K562 (cell line): ENCODE measurements around the gene SUPT3H. TPM values are rescaled to one million over a fixed set of nuclear protein-coding genes. Genes with fewer than 3 reads are reported as not detected.

Experiments used
- ATAC-seq: fragments of 200-7000 bp; cut with Tn5 transposase; 3 replicates; pipeline ENCODE4 v1.9.1; 2020; ENCODE audit warnings: moderate library complexity
- BruUV-seq: library from RNA; stranded (reverse); fragments of 400-500 nt; replicated peaks from 2 replicates; lab custom pipeline; 2021; lab: Mats Ljungman, UMichigan
- CTCF ChIA-PET: fragments of 300-600 bp; formaldehyde crosslinking; extraction: SDS; loops from one replicate; lab custom pipeline; 2021; ENCODE audit warnings: low intra/inter-chr PET ratio; lab: Yijun Ruan, JAX
- POLR2A ChIA-PET: fragments of 300-600, 350-650 bp; sonication (Branson Sonifier 250); formaldehyde crosslinking; extraction: SDS; loops from one replicate; lab custom pipeline; 2021; ENCODE audit warnings: antibody characterized with exemption, inconsistent platforms; lab: Yijun Ruan, JAX
- DNase-seq, 4 experiments: peaks; one replicate each; pipeline versions ENCODE4 v3.0.0 to v3.0.0-alpha.2; 2011 to 2018; ENCODE audit warnings: low spot score in 3 of 4, mixed read lengths in 3 of 4; ENCODE audit errors: extremely low read depth in 1 of 4
- FAIRE-seq: peaks from 2 replicates; lab custom pipeline; 2011; peaks lifted over from hg19 to GRCh38; lab: Jason Lieb, UNC
- H2AFZ ChIP-seq: 2 replicates; pipeline ENCODE4 v1.6.0; 2011; ENCODE audit warnings: low read depth, low read length, control low read depth, inconsistent platforms
- H3K27ac ChIP-seq: fragments of 200-600 bp; 3 replicates; pipeline ENCODE4 v1.8.0; 2011; ENCODE audit warnings: low read depth, mild to moderate bottlenecking, control low read depth, inconsistent platforms, low read length, moderate library complexity, mixed read lengths; ENCODE audit errors: extremely low read depth
- H3K27me3 ChIP-seq, 2 experiments: fragments of 300-600 bp in 1 of 2; 2 replicates in 1 of 2; 3 replicates in 1 of 2; pipeline versions ENCODE4 v1.6.0 to v1.8.0; 2011; ENCODE audit warnings: inconsistent platforms in 2 of 2, low read length in 2 of 2, mild to moderate bottlenecking in 1 of 2, mixed read lengths in 1 of 2, moderate library complexity in 1 of 2; ENCODE audit not compliant: control insufficient read depth in 2 of 2, insufficient read depth in 2 of 2
- H3K36me3 ChIP-seq: fragments of 300-600 bp; 3 replicates; pipeline ENCODE4 v1.8.0; 2011; ENCODE audit warnings: mild to moderate bottlenecking, low read length, inconsistent platforms; ENCODE audit not compliant: control insufficient read depth, insufficient read depth
- H3K4me1 ChIP-seq, 2 experiments: fragments of 200-600 bp in 1 of 2; replicated peaks in 1 of 2; 2 replicates in 1 of 2; 3 replicates in 1 of 2; pipeline versions ENCODE4 v1.5.1 to v1.8.0; 2011; ENCODE audit warnings: inconsistent platforms in 2 of 2, low read length in 2 of 2, mild to moderate bottlenecking in 1 of 2, mixed read lengths in 1 of 2, moderate library complexity in 1 of 2; ENCODE audit not compliant: control insufficient read depth in 2 of 2, insufficient read depth in 2 of 2
- H3K4me2 ChIP-seq: 2 replicates; pipeline ENCODE4 v1.6.1; 2011; ENCODE audit warnings: low read length, control low read depth, inconsistent platforms, mixed read lengths; ENCODE audit not compliant: insufficient read depth
- H3K4me3 ChIP-seq: fragments of 200-600 bp; sonication (generic), shearing (Covaris generic); 2 replicates; pipeline ENCODE4 v1.5.1; 2016; ENCODE audit warnings: control low read depth, inconsistent platforms
- H3K79me2 ChIP-seq: fragments of 200-600 bp; 3 replicates; pipeline ENCODE4 v1.8.0; 2011; ENCODE audit warnings: low read length, inconsistent platforms; ENCODE audit not compliant: control insufficient read depth, insufficient read depth
- H3K9ac ChIP-seq, 2 experiments: 2 replicates each; pipeline versions ENCODE4 v1.6.0 to v1.6.1; 2011; ENCODE audit warnings: low read depth in 2 of 2, low read length in 2 of 2, control low read depth in 1 of 2, inconsistent platforms in 1 of 2, mild to moderate bottlenecking in 1 of 2, mixed read lengths in 1 of 2; ENCODE audit not compliant: insufficient read depth in 1 of 2
- H3K9me1 ChIP-seq: one replicate; pipeline ENCODE4 v1.6.0; 2011; ENCODE audit warnings: inconsistent platforms, mild to moderate bottlenecking, low read length, moderate library complexity; ENCODE audit not compliant: control insufficient read depth, insufficient read depth
- H3K9me3 ChIP-seq: replicated peaks from 2 replicates; pipeline ENCODE4 v1.5.1; 2011; ENCODE audit warnings: low read depth, low read length, inconsistent platforms; ENCODE audit not compliant: control insufficient read depth, insufficient read depth
- H4K20me1 ChIP-seq: replicated peaks from 2 replicates; pipeline ENCODE4 v1.6.1; 2011; ENCODE audit warnings: low read length, inconsistent platforms, mixed read lengths; ENCODE audit not compliant: control insufficient read depth, insufficient read depth
- CBFA2T3 ChIP-seq: fragments of 450-650 bp; IDR thresholded peaks from 2 replicates; pipeline ENCODE4 v1.6.1; 2017
- CBX1 ChIP-seq: sonication (generic); IDR thresholded peaks from 2 replicates; pipeline ENCODE4 v1.6.1; 2016; ENCODE audit warnings: antibody characterized with exemption, low read depth, mild to moderate bottlenecking
- FOXJ3 ChIP-seq: sonication (generic); formaldehyde crosslinking; IDR thresholded peaks from 2 replicates; pipeline ENCODE4 v1.4.0; 2020; ENCODE audit warnings: mild to moderate bottlenecking, missing genetic modification reagents
- MAFG ChIP-seq: fragments of 450-650 bp; conservative IDR thresholded peaks from 2 replicates; pipeline ENCODE4 v1.6.1; 2016; ENCODE audit warnings: missing genetic modification characterization, missing compliant biosample characterization
- NCOA2 ChIP-seq, 2 experiments: fragments of 450-650 bp; IDR thresholded peaks; 2 replicates each; pipeline ENCODE4 v1.6.1; 2018; ENCODE audit warnings: mild to moderate bottlenecking in 2 of 2, moderate library complexity in 1 of 2; ENCODE audit not compliant: partially characterized antibody in 2 of 2
- PCBP2 ChIP-seq: fragments of 200-400 bp; formaldehyde crosslinking; IDR thresholded peaks from 2 replicates; pipeline ENCODE4 v1.6.1; 2018; ENCODE audit warnings: low read length, low read depth, mild to moderate bottlenecking, moderate library complexity; ENCODE audit not compliant: poor library complexity, severe bottlenecking
- RBFOX2 ChIP-seq: fragments of 200-400 bp; formaldehyde crosslinking; IDR thresholded peaks from 2 replicates; pipeline ENCODE4 v1.6.1; 2017; ENCODE audit warnings: low read depth, mild to moderate bottlenecking, low read length, moderate library complexity
- SIN3A ChIP-seq, 2 experiments: fragments of 150-350 bp in 1 of 2; IDR thresholded peaks; 2 replicates each; pipeline ENCODE4 v1.6.1; 2011 to 2016; ENCODE audit warnings: borderline replicate concordance in 2 of 2, low read depth in 2 of 2, low read length in 2 of 2, mild to moderate bottlenecking in 2 of 2, moderate library complexity in 2 of 2; ENCODE audit not compliant: control insufficient read depth in 1 of 2
- SRSF1 ChIP-seq: fragments of 200-400 bp; formaldehyde crosslinking; IDR thresholded peaks from 2 replicates; pipeline ENCODE4 v1.6.1; 2017; ENCODE audit warnings: mild to moderate bottlenecking, low read depth, low read length, moderate library complexity
- ZFPM2 ChIP-seq: fragments of 250-450 bp; sonication (Bioruptor Pico); IDR thresholded peaks from 2 replicates; pipeline ENCODE4 v1.5.1; 2022; ENCODE audit warnings: mild to moderate bottlenecking
- ZNF282 ChIP-seq: sonication (generic); formaldehyde crosslinking; IDR thresholded peaks from 2 replicates; pipeline ENCODE4 v1.8.1; 2023; ENCODE audit warnings: missing genetic modification reagents
- ZNF584 ChIP-seq: fragments of 200-800 bp; sonication (Bioruptor generic); IDR thresholded peaks from 2 replicates; pipeline ENCODE4 v1.6.1; 2016; ENCODE audit warnings: low read depth, mild to moderate bottlenecking, missing genetic modification characterization, missing compliant biosample characterization
- WGBS: fragments of 100-300 bp; shearing (Covaris generic); methylation state at CpG from one replicate; pipeline ENCODE4 v1.1.6; 2016; ENCODE audit warnings: low coverage, mixed read lengths; ENCODE audit not compliant: insufficient coverage; ENCODE audit errors: missing lambda C conversion rate; 5-methylcytosine and 5-hydroxymethylcytosine counted together
- in situ Hi-C: fragments of 300-500 bp; cut with MboI; formaldehyde crosslinking; loops from 4 replicates; pipeline ENCODE4 v1.15.0; 2018; ENCODE audit warnings: inconsistent platforms, mixed read lengths
- intact Hi-C: fragments of 100-400 bp; cut with micrococcal nuclease; formaldehyde crosslinking; loops from 2 replicates; pipeline ENCODE4 v1.14.2; 2022
- polyA plus RNA-seq, 8 experiments: library from polyadenylated mRNA; depleted of rRNA in 4 of 8; stranded (reverse) in 5 of 8; unstranded in 3 of 8; fragments of >200 nt; fragmentation: Nextera tagmentation in 2 of 8; fragmentation: Illumina TruSeq in 1 of 8; extraction: Ambion mirVana in 2 of 8; extraction: Trizol in 1 of 8; gene quantifications; 2 replicates each; pipeline versions ENCODE4 v1.2.1 to v1.2.3, GENCODE V29; 2011 to 2014; ENCODE audit warnings: inconsistent platforms in 1 of 8, missing spikeins in 1 of 8
- total RNA-seq, 7 experiments: library from RNA; depleted of rRNA in 6 of 7; stranded (reverse); fragments of >200 nt in 6 of 7; fragmentation: Illumina TruSeq in 2 of 7; extraction: Trizol in 2 of 7; gene quantifications; 2 replicates each; pipeline versions ENCODE4 v1.2.1 to v1.2.3, GENCODE V29; 2011 to 2021; ENCODE audit warnings: low replicate concordance in 1 of 7
- TF ChIP-seq, protein P1 (sequence below): IDR thresholded peaks from 2 replicates; pipeline ENCODE4 v1.6.1; 2011; ENCODE audit warnings: borderline replicate concordance, low read depth, mild to moderate bottlenecking, moderate library complexity, low read length; ENCODE audit not compliant: insufficient read depth, poor library complexity, severe bottlenecking

SUPT3H gene
- total and polyA plus RNA-seq, 9 of the 15 experiments (the other 6 are each of a cell fraction or from before 2014, with no cell fraction given) = 7.2 to 16.3 (median 11.9) TPM

DNA sequence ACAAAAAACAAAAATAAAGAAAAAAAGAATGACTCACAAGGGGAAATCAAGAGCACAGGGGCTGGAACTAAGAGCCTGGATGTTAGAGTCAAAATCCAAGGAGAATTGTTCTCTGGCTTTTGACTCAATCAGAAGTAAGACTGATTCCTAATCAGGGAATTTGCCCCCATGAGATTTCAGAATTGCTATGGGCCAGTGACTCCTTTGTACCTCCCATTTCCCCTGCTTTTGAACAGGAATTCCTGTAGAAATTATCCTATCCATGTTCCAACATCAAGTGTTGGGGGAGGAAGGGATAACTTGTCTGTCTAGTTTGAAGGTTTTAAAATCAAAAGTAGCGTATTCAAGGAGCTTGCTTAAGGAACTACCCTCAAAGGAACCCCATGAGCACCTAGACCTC lies 593.5 kb downstream of the SUPT3H start:
- H3K36me3 ChIP-seq = no peaks in the 10 kb centered on the region
- ChIA-PET POLR2A (interaction anchor here (0.6 to 0.8 kb wide), 2 partner anchors 12 to 347 kb away, joined by 4 to 5 read pairs; no protein-coding TSS in a partner anchor), CTCF (no interaction called here)
- H3K4me3 ChIP-seq = no peak overlapping the region
- DNase-seq (no peak), FAIRE-seq (no peak), ATAC-seq (no peak)
- no peak overlapping the region for H3K4me2 ChIP-seq
- no peak overlapping the region for H3K27ac ChIP-seq
- intact Hi-C loops = no loop called here
- H3K27me3 ChIP-seq = peaks cover 14 to 27% of the 10 kb centered on the region in 2 experiments; a peak in 4 of 5 replicates
- H3K79me2 ChIP-seq = no peaks in the 10 kb centered on the region
- H3K9ac ChIP-seq = no peak overlapping the region
- 6% methylated on average over 1 of the region's 1 CpG for WGBS
- no peak overlapping the region for H2AFZ ChIP-seq
- no peaks in the 10 kb centered on the region for H3K9me1 ChIP-seq
- BruUV-seq = no TSS peak
- H3K4me1 ChIP-seq = no peaks in the 10 kb centered on the region
- no peaks in the 10 kb centered on the region for H3K9me3 ChIP-seq
- TF ChIP-seq ZNF584 = peak; percentile 99
- TF ChIP-seq PCBP2 = no peak
- H4K20me1 ChIP-seq = no peaks in the 10 kb centered on the region
- in situ Hi-C loops = no loop called here

DNA sequence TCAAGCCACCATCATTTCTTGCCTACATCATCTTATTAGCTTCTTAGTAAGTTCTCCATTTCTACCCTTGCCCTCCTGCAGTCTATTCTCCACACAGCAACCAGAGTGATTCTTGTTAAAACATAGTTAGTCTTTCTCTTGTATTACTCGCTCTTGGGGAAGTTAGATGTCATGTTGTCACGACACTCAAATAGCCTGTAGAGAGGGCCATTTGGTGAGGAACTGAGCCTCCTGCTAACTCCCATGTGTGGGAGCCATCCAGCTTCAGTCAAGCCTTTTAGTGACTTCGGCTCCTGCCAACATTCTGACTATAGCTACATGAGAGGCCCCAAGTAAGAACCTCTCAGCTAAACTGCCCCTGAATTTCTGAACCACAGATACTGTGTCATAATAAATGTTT lies 594.8 kb downstream of the SUPT3H start:
- ATAC-seq = no peak
- Histone ChIP-seq H3K36me3 (no peaks in the 10 kb centered on the region), H3K9me3 (no peaks in the 10 kb centered on the region), H3K4me3 (no peak overlapping the region), H4K20me1 (no peaks in the 10 kb centered on the region), H3K27me3 (peaks cover 8 to 16% of the 10 kb centered on the region in 2 experiments; a peak in 3 of 5 replicates), H3K79me2 (no peaks in the 10 kb centered on the region), H3K4me2 (no peak overlapping the region), H3K27ac (no peak overlapping the region), H3K9me1 (no peaks in the 10 kb centered on the region), H3K9ac (no peak overlapping the region), H2AFZ (no peak overlapping the region), H3K4me1 (no peaks in the 10 kb centered on the region)
- ChIA-PET POLR2A (no interaction called here), CTCF (no interaction called here)
- FAIRE-seq = no peak
- intact Hi-C loops = no loop called here
- in situ Hi-C loops = no loop called here
- no peak for DNase-seq
- no TSS peak for BruUV-seq
- WGBS = 0% methylated on average over 3 of the region's 3 CpGs
- TF ChIP-seq SIN3A (IDR thresholded peaks at IDR 0.05; ENCODE audit: borderline replicate concordance in 2 of 2, control insufficient read depth in 1 of 2, low read depth in 2 of 2, low read length in 2 of 2) (no peak), CBFA2T3 (no peak), RBFOX2 (no peak), NCOA2 (IDR thresholded peaks at IDR 0.05; ENCODE audit: partially characterized antibody in 2 of 2) (no peak), FOXJ3 (CRISPR knock-in tag) (no peak), ZFPM2 (CRISPR knock-in tag) (no peak), SRSF1 (no peak), ZNF282 (CRISPR knock-in tag) (no peak), CBX1 (no peak), MAFG (tag) (no peak)
- TF ChIP-seq, protein P1, sequence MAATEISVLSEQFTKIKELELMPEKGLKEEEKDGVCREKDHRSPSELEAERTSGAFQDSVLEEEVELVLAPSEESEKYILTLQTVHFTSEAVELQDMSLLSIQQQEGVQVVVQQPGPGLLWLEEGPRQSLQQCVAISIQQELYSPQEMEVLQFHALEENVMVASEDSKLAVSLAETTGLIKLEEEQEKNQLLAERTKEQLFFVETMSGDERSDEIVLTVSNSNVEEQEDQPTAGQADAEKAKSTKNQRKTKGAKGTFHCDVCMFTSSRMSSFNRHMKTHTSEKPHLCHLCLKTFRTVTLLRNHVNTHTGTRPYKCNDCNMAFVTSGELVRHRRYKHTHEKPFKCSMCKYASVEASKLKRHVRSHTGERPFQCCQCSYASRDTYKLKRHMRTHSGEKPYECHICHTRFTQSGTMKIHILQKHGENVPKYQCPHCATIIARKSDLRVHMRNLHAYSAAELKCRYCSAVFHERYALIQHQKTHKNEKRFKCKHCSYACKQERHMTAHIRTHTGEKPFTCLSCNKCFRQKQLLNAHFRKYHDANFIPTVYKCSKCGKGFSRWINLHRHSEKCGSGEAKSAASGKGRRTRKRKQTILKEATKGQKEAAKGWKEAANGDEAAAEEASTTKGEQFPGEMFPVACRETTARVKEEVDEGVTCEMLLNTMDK = no peak
